Posterior vena cava (tissue), 2 donors: ENCODE measurements around the gene SLC25A2. TPM values are rescaled to one million over a fixed set of nuclear protein-coding genes. Genes with fewer than 3 reads are reported as not detected.
"Not testable (repeated sequence)": the region's sequence is repeated elsewhere in the genome, so short reads cannot be mapped to it uniquely, and the experiment has no call there.

Experiments
- DNase-seq: peaks from one replicate; pipeline ENCODE4 v3.0.0-alpha.2; 2020; ENCODE audit warnings: low spot score
- intact Hi-C, 2 donors: fragments of 100-400 bp; cut with DNase I; formaldehyde crosslinking; loops; one replicate each; pipeline versions ENCODE4 v1.14.1 to v1.14.2; 2022 to 2023
- total RNA-seq, 2 donors: library from RNA; stranded (reverse); fragmentation: NEBNext Ultra II Directional; extraction: Animal tissue kit (Norgen Biotek cat#: 25700); gene quantifications; one replicate each; pipeline ENCODE4 v1.2.1, GENCODE V29; 2021
- donor health status: DM: yes; HTN: yes; CAD: no.
- donor health status: DM: yes; HTN: yes; CAD: no.

SLC25A2 gene
- total RNA-seq, 2 donors from 2014 or later = 0.46 to 1.00 TPM

GRCh38 chr5:141319699-141320098 is 15.8 kb upstream of the SLC25A2 start:
- intact Hi-C loops = loop anchor here (10.0 kb wide), 2 partner anchors 205 to 245 kb away; no protein-coding TSS in a partner anchor
- no peak for DNase-seq

GRCh38 chr5:141319202-141319601 is 15.4 kb upstream of the SLC25A2 start:
- intact Hi-C loops = no loop called here
- no peak for DNase-seq

- DNase-seq, intact Hi-C loops: not testable (repeated sequence)
Observed at GRCh38 chr5:141316963-141317362, 13.1 kb upstream of the SLC25A2 start.

- intact Hi-C loops = no loop called here
- no peak for DNase-seq
Observed at GRCh38 chr5:141313711-141314110, 9.9 kb upstream of the SLC25A2 start.

GRCh38 chr5:141306630-141307029 is 2.8 kb upstream of the SLC25A2 start:
- intact Hi-C loops = no loop called here
- DNase-seq = no peak

GRCh38 chr5:141298376-141298775 is 5.5 kb downstream of the SLC25A2 start:
- intact Hi-C loops = no loop called here
- no peak for DNase-seq

- DNase-seq = no peak
- intact Hi-C loops = no loop called here
Observed at GRCh38 chr5:141272906-141273305, 30.9 kb downstream of the SLC25A2 start.

GRCh38 chr5:141269195-141269594 is 34.7 kb downstream of the SLC25A2 start:
- intact Hi-C loops = no loop called here

GRCh38 chr5:141261238-141261546 is 42.7 kb downstream of the SLC25A2 start:
- intact Hi-C loops = no loop called here
- DNase-seq = no peak

More at GRCh38 chr5:141269195-141269594, 34.7 kb downstream of the SLC25A2 start:
- DNase-seq = no peak

- DNase-seq = no peak
- intact Hi-C loops = no loop called here
Observed at GRCh38 chr5:141260458-141261237, 43.2 kb downstream of the SLC25A2 start.

- DNase-seq = no peak
- intact Hi-C loops = no loop called here
Observed at GRCh38 chr5:141258948-141259347, 44.9 kb downstream of the SLC25A2 start.

GRCh38 chr5:141258464-141258863 is 45.4 kb downstream of the SLC25A2 start:
- DNase-seq = no peak
- intact Hi-C loops = no loop called here

Other genes starting within 250 kb of the SLC25A2 start
- 1 to 10 TPM; 2.3 to 3.2 TPM for gene PCDHB2, start 209.4 kb downstream of the SLC25A2 start, total RNA-seq
- 1 to 10 TPM; 1.2 to 1.3 TPM for gene PCDHB3, start 203.6 kb downstream of the SLC25A2 start, total RNA-seq
- 1 to 10 TPM; 4.1 to 5.2 TPM for gene PCDHB4, start 182.2 kb downstream of the SLC25A2 start, total RNA-seq
- gene PCDHB5, start 168.8 kb downstream of the SLC25A2 start, total RNA-seq = 1 to 10 TPM; 2.8 to 3.1 TPM
- gene PCDHB6, start 154.0 kb downstream of the SLC25A2 start, total RNA-seq = 1 to 10 TPM in 1 of 2 donors, under 1 TPM in 1; 0.95 to 1.6 TPM
- gene PCDHB7, start 131.4 kb downstream of the SLC25A2 start, total RNA-seq = 1 to 10 TPM; 2.6 to 5.5 TPM
- 1 to 10 TPM; 2.3 to 3.5 TPM for gene PCDHB8, start 126.3 kb downstream of the SLC25A2 start, total RNA-seq
- gene PCDHB16, start 121.7 kb downstream of the SLC25A2 start, total RNA-seq = 1 to 10 TPM; 3.0 to 5.0 TPM
- gene PCDHB9, start 116.9 kb downstream of the SLC25A2 start, total RNA-seq = 1 to 10 TPM; 1.1 to 5.3 TPM
- 1 to 10 TPM; 2.6 to 3.8 TPM for gene PCDHB10, start 111.7 kb downstream of the SLC25A2 start, total RNA-seq
- gene PCDHB11, start 104.4 kb downstream of the SLC25A2 start, total RNA-seq = 1 to 10 TPM; 3.6 to 4.0 TPM
- gene PCDHB12, start 95.3 kb downstream of the SLC25A2 start, total RNA-seq = 1 to 10 TPM; 3.6 to 4.1 TPM
- gene PCDHB13, start 90.1 kb downstream of the SLC25A2 start, total RNA-seq = 1 to 10 TPM; 3.9 to 6.4 TPM
- 1 to 10 TPM; 5.0 to 8.7 TPM for gene PCDHB14, start 80.7 kb downstream of the SLC25A2 start, total RNA-seq
- 1 to 10 TPM; 3.8 to 4.4 TPM for gene PCDHB15, start 58.7 kb downstream of the SLC25A2 start, total RNA-seq
- 10 to 100 TPM; 57.9 to 63.1 TPM for gene TAF7, start 16.7 kb upstream of the SLC25A2 start, total RNA-seq
- gene PCDHGA1, start 26.5 kb upstream of the SLC25A2 start, total RNA-seq = under 1 TPM; 0.81 to 0.93 TPM
- 1 to 10 TPM; 3.7 to 7.4 TPM for gene PCDHGA2, start 34.7 kb upstream of the SLC25A2 start, total RNA-seq
- gene PCDHGA3, start 39.8 kb upstream of the SLC25A2 start, total RNA-seq = 1 to 10 TPM; 2.0 to 3.0 TPM
- gene PCDHGB1, start 46.0 kb upstream of the SLC25A2 start, total RNA-seq = 1 to 10 TPM; 2.6 to 2.8 TPM
- 1 to 10 TPM; 4.7 to 5.5 TPM for gene PCDHGA4, start 51.0 kb upstream of the SLC25A2 start, total RNA-seq
- gene PCDHGB2, start 55.9 kb upstream of the SLC25A2 start, total RNA-seq = 1 to 10 TPM; 4.7 to 5.2 TPM
- gene PCDHGA5, start 60.1 kb upstream of the SLC25A2 start, total RNA-seq = 1 to 10 TPM; 3.9 to 5.2 TPM
- gene PCDHGB3, start 66.2 kb upstream of the SLC25A2 start, total RNA-seq = 1 to 10 TPM; 4.9 to 5.0 TPM
- 1 to 10 TPM; 6.6 to 7.9 TPM for gene PCDHGA6, start 69.8 kb upstream of the SLC25A2 start, total RNA-seq
- 1 to 10 TPM; 4.0 to 4.3 TPM for gene PCDHGA7, start 78.7 kb upstream of the SLC25A2 start, total RNA-seq
- gene PCDHGB4, start 83.6 kb upstream of the SLC25A2 start, total RNA-seq = 1 to 10 TPM; 4.8 to 5.7 TPM
- 1 to 10 TPM; 2.0 to 2.4 TPM for gene PCDHGA8, start 88.6 kb upstream of the SLC25A2 start, total RNA-seq
- gene PCDHGB5, start 93.9 kb upstream of the SLC25A2 start, total RNA-seq = 1 to 10 TPM; 8.1 to 9.5 TPM
- 1 to 10 TPM; 5.6 to 7.2 TPM for gene PCDHGA9, start 98.7 kb upstream of the SLC25A2 start, total RNA-seq
- 1 to 10 TPM; 6.7 to 8.5 TPM for gene PCDHGB6, start 104.0 kb upstream of the SLC25A2 start, total RNA-seq
- gene PCDHGA10, start 108.9 kb upstream of the SLC25A2 start, total RNA-seq = 1 to 10 TPM; 5.7 to 6.6 TPM
- 10 to 100 TPM; 12.2 to 17.1 TPM for gene PCDHGB7, start 113.6 kb upstream of the SLC25A2 start, total RNA-seq
- gene PCDHGA11, start 117.0 kb upstream of the SLC25A2 start, total RNA-seq = 1 to 10 TPM; 4.6 to 4.8 TPM
- 10 to 100 TPM in 1 of 2 donors, 1 to 10 TPM in 1; 5.2 to 11.6 TPM for gene PCDHGA12, start 126.5 kb upstream of the SLC25A2 start, total RNA-seq
- 10 to 100 TPM; 71.1 to 90.6 TPM for gene PCDHGC3, start 171.9 kb upstream of the SLC25A2 start, total RNA-seq
- gene PCDHGC4, start 181.0 kb upstream of the SLC25A2 start, total RNA-seq = 1 to 10 TPM; 2.0 to 2.9 TPM
- gene PCDHGC5, start 185.0 kb upstream of the SLC25A2 start, total RNA-seq = 1 to 10 TPM; 2.3 to 2.6 TPM